ENCODE results near the gene RBM33.
A peak's percentile ranks its signal among the peaks of the same experiment; 100 is the strongest.
"Not testable (repeated sequence)": the region's sequence is repeated elsewhere in the genome, so short reads cannot be mapped to it uniquely, and the experiment has no call there.

RBM33 gene

GRCh38 chr7:155644178-155644970, at the start of gene RBM33:
TSS of gene RBM33 (plus strand) at chr7:155644661. CDS start at chr7:155644877, 216 bp downstream.
- DNase-seq = peak; percentile 93

GRCh38 chr7:155594961-155595366, 49.5 kb upstream of the RBM33 start:
- DNase-seq = no peak

GRCh38 chr7:155597753-155598140, 46.7 kb upstream of the RBM33 start:
- DNase-seq = no peak

GRCh38 chr7:155598810-155599210, 45.7 kb upstream of the RBM33 start:
- peak; percentile 94 for DNase-seq

- no peak for DNase-seq
Observed at GRCh38 chr7:155602156-155602555, 42.3 kb upstream of the RBM33 start.

- DNase-seq = no peak
Observed at GRCh38 chr7:155602750-155603149, 41.7 kb upstream of the RBM33 start.

GRCh38 chr7:155603205-155603857, 41.1 kb upstream of the RBM33 start:
- DNase-seq = no peak

GRCh38 chr7:155603858-155604503, 40.5 kb upstream of the RBM33 start:
- no peak for DNase-seq

- no peak for DNase-seq
Observed at GRCh38 chr7:155604504-155604997, 39.9 kb upstream of the RBM33 start.

- no peak for DNase-seq
Observed at GRCh38 chr7:155609185-155609584, 35.3 kb upstream of the RBM33 start.

- DNase-seq = no peak
Observed at GRCh38 chr7:155610633-155611193, 33.7 kb upstream of the RBM33 start.

- no peak for DNase-seq
Observed at GRCh38 chr7:155611808-155612447, 32.5 kb upstream of the RBM33 start.

GRCh38 chr7:155612658-155613057, 31.8 kb upstream of the RBM33 start:
- no peak for DNase-seq

GRCh38 chr7:155615085-155615484, 29.4 kb upstream of the RBM33 start:
- not testable (repeated sequence) for DNase-seq

GRCh38 chr7:155618708-155619633, 25.5 kb upstream of the RBM33 start:
- no peak for DNase-seq

GRCh38 chr7:155619634-155620271, 24.7 kb upstream of the RBM33 start:
- no peak for DNase-seq

GRCh38 chr7:155620497-155620896, 24.0 kb upstream of the RBM33 start:
- no peak for DNase-seq

GRCh38 chr7:155621418-155621980, 23.0 kb upstream of the RBM33 start:
- DNase-seq = no peak

- DNase-seq = no peak
Observed at GRCh38 chr7:155624412-155624811, 20.0 kb upstream of the RBM33 start.

GRCh38 chr7:155625557-155625956, 18.9 kb upstream of the RBM33 start:
- DNase-seq = no peak

GRCh38 chr7:155629171-155629570, 15.3 kb upstream of the RBM33 start:
- no peak for DNase-seq
